HepG2 (cell line): ENCODE data around the gene ESYT2. TPM values are rescaled to one million over a fixed set of nuclear protein-coding genes. Genes with fewer than 3 reads are reported as not detected.

ENCODE experiments used
- ATAC-seq: fragments of 200-7000 bp; cut with Tn5 transposase; 3 replicates; pipeline ENCODE4 v1.9.1; 2020; ENCODE audit warnings: mild to moderate bottlenecking, moderate library complexity
- BruUV-seq: library from RNA; stranded (reverse); fragments of 400-500 nt; replicated peaks from 2 replicates; lab custom pipeline; 2021; lab: Mats Ljungman, UMichigan
- CTCF ChIA-PET: fragments of 300-600 bp; formaldehyde crosslinking; extraction: SDS; loops from one replicate; lab custom pipeline; 2021; ENCODE audit warnings: low total read pairs, inconsistent platforms, low intra/inter-chr PET ratio; lab: Yijun Ruan, JAX
- POLR2A ChIA-PET: fragments of 350-600 bp; sonication (Branson Sonifier 250); formaldehyde crosslinking; loops from one replicate; lab custom pipeline; 2020; ENCODE audit warnings: antibody characterized with exemption, inconsistent platforms; lab: Yijun Ruan, JAX
- DNase-seq: peaks from one replicate; pipeline ENCODE4 v3.0.0-alpha.2; 2015; ENCODE audit warnings: low spot score
- FAIRE-seq: peaks from 3 replicates; lab custom pipeline; 2011; peaks lifted over from hg19 to GRCh38; lab: Jason Lieb, UNC
- H2AFZ ChIP-seq: one replicate; pipeline ENCODE4 v1.6.1; 2011; ENCODE audit warnings: low read length, inconsistent platforms
- H3K27ac ChIP-seq: fragments of 300-600 bp; 3 replicates; pipeline ENCODE4 v1.8.0; 2011; ENCODE audit warnings: mixed run types, mild to moderate bottlenecking, mixed read lengths, low read length, inconsistent platforms; ENCODE audit not compliant: insufficient read depth; ENCODE audit errors: extremely low read length
- H3K27me3 ChIP-seq, 2 experiments: fragments of 200-600 bp in 1 of 2; 2 replicates in 1 of 2; 3 replicates in 1 of 2; pipeline versions ENCODE4 v1.6.0 to v1.8.0; 2011; ENCODE audit warnings: low read length in 2 of 2, mild to moderate bottlenecking in 2 of 2, moderate library complexity in 2 of 2, inconsistent platforms in 1 of 2; ENCODE audit not compliant: insufficient read depth in 2 of 2, control insufficient read depth in 1 of 2
- H3K36me3 ChIP-seq, 2 experiments: fragments of 200-600 bp in 1 of 2; replicated peaks in 1 of 2; 2 replicates in 1 of 2; 3 replicates in 1 of 2; pipeline versions ENCODE4 v1.5.1 to v1.8.0; 2011; ENCODE audit warnings: low read length in 2 of 2, inconsistent platforms in 1 of 2; ENCODE audit not compliant: insufficient read depth in 2 of 2, control insufficient read depth in 1 of 2
- H3K4me1 ChIP-seq: 2 replicates; pipeline ENCODE4 v1.5.1; 2012; ENCODE audit warnings: low read length, inconsistent platforms; ENCODE audit not compliant: insufficient read depth
- H3K4me2 ChIP-seq: 2 replicates; pipeline ENCODE4 v1.6.0; 2011; ENCODE audit warnings: low read depth, low read length, inconsistent platforms
- H3K4me3 ChIP-seq, 3 experiments: fragments of 200-600 bp in 1 of 3; sonication (generic), shearing (Covaris generic) in 1 of 3; replicated peaks in 1 of 3; 2 replicates each; pipeline ENCODE4 v1.5.1; 2011 to 2016; ENCODE audit warnings: low read length in 3 of 3, inconsistent platforms in 2 of 3, low read depth in 2 of 3, mild to moderate bottlenecking in 2 of 3, control low read depth in 1 of 3, mixed read lengths in 1 of 3; ENCODE audit not compliant: insufficient read depth in 1 of 3
- H3K79me2 ChIP-seq: one replicate; pipeline ENCODE4 v1.6.1; 2011; ENCODE audit warnings: low read length, inconsistent platforms; ENCODE audit not compliant: insufficient read depth
- H3K9ac ChIP-seq: 2 replicates; pipeline ENCODE4 v1.6.0; 2011; ENCODE audit warnings: mild to moderate bottlenecking, low read depth, low read length, inconsistent platforms; ENCODE audit not compliant: insufficient read depth
- H3K9me3 ChIP-seq: 2 replicates; pipeline ENCODE4 v1.5.1; 2012; ENCODE audit warnings: mild to moderate bottlenecking, low read length
- H4K20me1 ChIP-seq: 2 replicates; pipeline ENCODE4 v1.6.0; 2011; ENCODE audit warnings: inconsistent platforms, mild to moderate bottlenecking, low read length, moderate library complexity; ENCODE audit not compliant: insufficient read depth
- CTCF ChIP-seq: sonication (generic); formaldehyde crosslinking; IDR thresholded peaks from 2 replicates; pipeline ENCODE4 v1.5.0; 2020; ENCODE audit warnings: mild to moderate bottlenecking, missing genetic modification reagents, moderate library complexity
- RBFOX2 ChIP-seq: fragments of 200-400 bp; formaldehyde crosslinking; IDR thresholded peaks from 2 replicates; pipeline ENCODE4 v1.6.1; 2017; ENCODE audit warnings: low read depth, mild to moderate bottlenecking, low read length
- ZNF687 ChIP-seq: sonication (generic); formaldehyde crosslinking; IDR thresholded peaks from 2 replicates; pipeline ENCODE4 v1.5.1; 2020; ENCODE audit warnings: mild to moderate bottlenecking, missing genetic modification reagents, moderate library complexity
- ZNF720 ChIP-seq: sonication (generic); formaldehyde crosslinking; IDR thresholded peaks from 2 replicates; pipeline ENCODE4 v1.4.0; 2020; ENCODE audit warnings: missing genetic modification reagents
- ZSCAN29 ChIP-seq: sonication (generic); formaldehyde crosslinking; conservative IDR thresholded peaks from 2 replicates; pipeline ENCODE4 v1.4.0; 2020; ENCODE audit warnings: mild to moderate bottlenecking, missing genetic modification reagents
- WGBS: methylation state at CpG from one replicate; pipeline ENCODE4 v1.1.6; 2017; ENCODE audit warnings: low lambda C conversion rate; 5-methylcytosine and 5-hydroxymethylcytosine counted together
- in situ Hi-C: cut with HindIII; loops from 2 replicates; pipeline ENCODE4 v1.10.0; 2017; ENCODE audit warnings: low pct_unique_long_range_greater_than_20kb; ENCODE audit not compliant: extremely low pct_ligation_motif_present
- intact Hi-C: fragments of 100-400 bp; cut with micrococcal nuclease; formaldehyde crosslinking; loops from one replicate; pipeline ENCODE4 v1.10.0; 2022; ENCODE audit not compliant: unreplicated experiment
- polyA plus RNA-seq, 8 experiments: library from polyadenylated mRNA; depleted of rRNA in 3 of 8; stranded (reverse) in 7 of 8; unstranded in 1 of 8; fragments of >200 nt; fragmentation: Illumina TruSeq in 4 of 8; extraction: Trizol in 4 of 8; gene quantifications; 2 replicates each; pipeline versions ENCODE4 v1.2.1 to v1.2.3, GENCODE V29; 2011 to 2016; ENCODE audit warnings: low read depth in 4 of 8, missing spikeins in 1 of 8, mixed read lengths in 1 of 8; ENCODE audit not compliant: insufficient read depth in 1 of 8
- total RNA-seq, 5 experiments: library from RNA; depleted of rRNA; stranded (reverse); fragments of >200 nt; fragmentation: Illumina TruSeq; extraction: Trizol; gene quantifications; 2 replicates each; pipeline ENCODE4 v1.2.3, GENCODE V29; 2016; ENCODE audit warnings: low read depth in 1 of 5
- TF ChIP-seq, protein P1 (sequence below): sonication (generic); formaldehyde crosslinking; IDR thresholded peaks from 2 replicates; pipeline ENCODE4 v1.9.0; 2022; ENCODE audit warnings: missing genetic modification reagents, mild to moderate bottlenecking, borderline replicate concordance

Gene ESYT2
- total and polyA plus RNA-seq, 2 of the 13 experiments (the other 11 are each of a cell fraction or from before 2014, with no cell fraction given), result 28.5 to 37.3 TPM

DNA sequence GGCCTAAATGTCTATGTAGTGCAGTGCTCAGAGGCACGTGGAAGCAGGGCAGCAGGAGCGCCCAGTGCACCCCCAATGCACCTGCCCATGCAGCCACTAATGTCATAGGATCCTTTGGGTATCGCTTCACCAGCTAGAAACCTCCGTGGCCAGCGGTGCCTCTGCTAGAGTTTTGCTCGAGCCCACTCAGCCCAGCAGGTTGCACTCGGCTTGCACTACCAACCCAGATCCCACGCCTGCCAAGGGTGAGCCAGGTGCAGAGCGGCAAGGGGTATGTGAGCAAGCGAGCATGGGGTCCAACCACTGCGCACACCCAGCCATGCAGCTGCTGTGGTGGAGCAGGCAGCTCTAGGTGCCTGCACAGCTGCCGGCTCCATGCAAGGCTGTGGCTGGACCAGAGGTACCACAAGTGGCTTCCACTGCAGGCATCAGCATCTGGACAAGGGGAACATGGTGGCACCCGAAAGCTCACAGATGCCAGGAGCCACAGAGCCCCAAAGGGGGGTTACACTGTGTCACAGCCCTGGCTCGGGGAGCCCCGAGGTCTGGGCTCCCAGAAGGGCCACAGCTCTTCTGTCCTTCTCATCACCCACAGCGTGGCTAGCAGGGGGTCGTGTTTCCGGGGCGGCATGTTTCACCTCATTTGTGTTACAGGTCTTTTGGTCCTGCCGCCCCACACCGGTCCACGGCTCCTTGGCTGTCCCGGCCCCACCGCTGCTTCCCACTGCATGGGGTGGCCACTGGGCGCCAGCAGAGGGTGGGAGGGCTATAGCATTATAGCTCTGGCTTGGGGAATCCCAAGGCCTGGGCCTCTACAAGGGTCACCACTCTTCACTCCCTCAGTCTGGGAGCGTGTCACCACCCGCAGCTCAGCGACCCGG lies 122.4 kb downstream of the ESYT2 start:
- 77% methylated on average over 11 of the region's 29 CpGs for WGBS
- ChIA-PET CTCF (no interaction called here), POLR2A (interaction anchor here (0.6 to 1.6 kb wide), 11 partner anchors 11 to 157 kb away, joined by 3 to 10 read pairs (median 4); no protein-coding TSS in a partner anchor)
- no peaks in the 10 kb centered on the region for H4K20me1 ChIP-seq
- in situ Hi-C loops, result no loop called here
- H3K9me3 ChIP-seq, result no peaks in the 10 kb centered on the region
- peaks cover 49% of the 10 kb centered on the region for H3K4me1 ChIP-seq
- H3K79me2 ChIP-seq, result peaks cover 24% of the 10 kb centered on the region
- no peak overlapping the region for H3K27ac ChIP-seq
- BruUV-seq, result no TSS peak
- H3K9ac ChIP-seq, result peak overlapping the region; percentile 49; the same call in 1 of the 2 replicates
- DNase-seq (no peak), FAIRE-seq (no peak), ATAC-seq (no peak)
- H3K4me2 ChIP-seq, result peak overlapping the region; percentile 79
- peak overlapping the region; percentile 46 to 69 (median 62); a peak in 5 of 6 replicates for H3K4me3 ChIP-seq
- H3K36me3 ChIP-seq, result no peaks in the 10 kb centered on the region
- intact Hi-C loops, result loop anchor here (10.0 kb wide), 1 partner anchor 108 kb away; no protein-coding TSS in a partner anchor
- no peak overlapping the region for H2AFZ ChIP-seq
- H3K27me3 ChIP-seq, result no peaks in the 10 kb centered on the region; a peak in 1 of 5 replicates
- TF ChIP-seq RBFOX2, result 0 out of 2 replicates have a peak, but pooled peaks have one; percentile 21
- peak; percentile 48 for TF ChIP-seq ZNF687 (CRISPR knock-in tag)
- TF ChIP-seq, protein P1, sequence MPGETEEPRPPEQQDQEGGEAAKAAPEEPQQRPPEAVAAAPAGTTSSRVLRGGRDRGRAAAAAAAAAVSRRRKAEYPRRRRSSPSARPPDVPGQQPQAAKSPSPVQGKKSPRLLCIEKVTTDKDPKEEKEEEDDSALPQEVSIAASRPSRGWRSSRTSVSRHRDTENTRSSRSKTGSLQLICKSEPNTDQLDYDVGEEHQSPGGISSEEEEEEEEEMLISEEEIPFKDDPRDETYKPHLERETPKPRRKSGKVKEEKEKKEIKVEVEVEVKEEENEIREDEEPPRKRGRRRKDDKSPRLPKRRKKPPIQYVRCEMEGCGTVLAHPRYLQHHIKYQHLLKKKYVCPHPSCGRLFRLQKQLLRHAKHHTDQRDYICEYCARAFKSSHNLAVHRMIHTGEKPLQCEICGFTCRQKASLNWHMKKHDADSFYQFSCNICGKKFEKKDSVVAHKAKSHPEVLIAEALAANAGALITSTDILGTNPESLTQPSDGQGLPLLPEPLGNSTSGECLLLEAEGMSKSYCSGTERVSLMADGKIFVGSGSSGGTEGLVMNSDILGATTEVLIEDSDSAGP (CRISPR knock-in tag), result 0 out of 2 replicates have a peak, but pooled peaks have one; percentile 29
- 0 out of 2 replicates have a peak, but pooled peaks have one; percentile 25 for TF ChIP-seq CTCF (CRISPR knock-in tag)
- TF ChIP-seq ZNF720 (CRISPR knock-in tag), result no peak
- no peak for TF ChIP-seq ZSCAN29 (CRISPR knock-in tag)
